Suppressor macrophage treated with lipopolysaccharide for 4 hours (primary cell): Measurements from ENCODE around the gene KCNC3.

ENCODE experiments used
- DNase-seq: peaks from one replicate; pipeline ENCODE4 v3.0.0-alpha.2; 2020

KCNC3 gene

GRCh38 chr19:50309396-50310125 is 19.6 kb downstream of the KCNC3 start:
- no peak for DNase-seq

DNA sequence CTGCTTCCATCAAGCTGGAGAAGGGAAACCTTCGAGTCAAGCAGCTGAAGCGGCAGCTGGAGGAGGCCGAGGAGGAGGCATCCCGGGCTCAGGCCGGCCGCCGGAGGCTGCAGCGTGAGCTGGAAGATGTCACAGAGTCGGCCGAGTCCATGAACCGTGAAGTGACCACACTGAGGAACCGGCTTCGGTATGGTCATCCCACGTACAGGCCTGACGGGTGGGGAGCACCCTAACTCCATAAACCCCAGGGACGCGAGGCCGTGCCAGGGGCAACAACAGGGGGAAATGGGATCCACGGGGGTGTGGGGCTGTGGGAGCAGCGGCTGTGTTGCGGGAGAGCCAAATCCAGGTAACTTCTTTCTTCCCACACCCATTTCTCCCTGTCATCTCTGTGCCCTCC is 20.2 kb downstream of the KCNC3 start:
- DNase-seq: no peak

- no peak for DNase-seq
Measured at GRCh38 chr19:50303558-50303957, 25.6 kb downstream of the KCNC3 start.

DNA sequence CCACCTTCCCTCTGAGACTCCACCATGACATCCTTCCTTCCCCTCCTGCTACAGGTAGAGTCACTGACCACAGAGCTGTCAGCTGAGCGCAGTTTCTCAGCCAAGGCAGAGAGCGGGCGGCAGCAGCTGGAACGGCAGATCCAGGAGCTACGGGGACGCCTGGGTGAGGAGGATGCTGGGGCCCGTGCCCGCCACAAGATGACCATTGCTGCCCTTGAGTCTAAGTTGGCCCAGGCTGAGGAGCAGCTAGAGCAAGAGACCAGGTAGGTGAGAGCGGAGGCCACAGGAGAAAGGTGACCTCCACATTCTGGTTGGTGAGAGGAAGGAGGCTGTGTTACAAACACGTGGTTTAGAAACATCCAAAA is 27.6 kb downstream of the KCNC3 start:
- no peak for DNase-seq

- peak; percentile 76 for DNase-seq
Measured at GRCh38 chr19:50300814-50301606, 28.2 kb downstream of the KCNC3 start.

GRCh38 chr19:50300051-50300450 is 29.1 kb downstream of the KCNC3 start:
- DNase-seq: peak; percentile 44

- DNase-seq: no peak
Measured at GRCh38 chr19:50293263-50294004, 35.7 kb downstream of the KCNC3 start.

DNA sequence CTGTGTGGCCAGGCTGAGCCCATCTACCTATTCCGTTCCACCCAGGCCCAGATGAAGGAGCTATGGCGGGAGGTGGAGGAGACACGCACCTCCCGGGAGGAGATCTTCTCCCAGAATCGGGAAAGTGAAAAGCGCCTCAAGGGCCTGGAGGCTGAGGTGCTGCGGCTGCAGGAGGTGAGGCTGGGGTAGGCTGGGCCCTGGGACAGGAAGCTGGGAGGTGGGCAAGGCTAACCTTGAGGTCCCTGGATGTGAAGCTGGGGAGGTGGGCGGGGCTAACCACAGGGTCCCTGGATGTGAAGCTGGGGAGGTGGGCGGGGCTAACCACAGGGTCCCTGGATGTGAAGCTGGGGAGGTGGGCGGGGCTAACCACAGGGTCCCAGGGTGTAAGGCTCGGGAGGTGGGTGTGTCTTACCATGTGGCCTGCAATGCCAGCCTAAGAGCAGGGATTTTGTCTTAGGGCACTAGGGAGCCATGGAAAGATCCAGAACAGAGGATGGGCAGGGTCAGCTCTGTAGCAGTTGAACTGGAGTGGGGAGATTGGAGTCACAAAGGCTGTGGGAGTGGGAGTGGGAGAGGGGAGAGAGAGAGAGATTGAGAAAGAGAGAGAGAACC is 36.9 kb downstream of the KCNC3 start:
- no peak for DNase-seq

GRCh38 chr19:50290775-50291174 is 38.4 kb downstream of the KCNC3 start:
- DNase-seq: no peak

- DNase-seq: no peak
Measured at GRCh38 chr19:50290011-50290410, 39.2 kb downstream of the KCNC3 start.

DNA sequence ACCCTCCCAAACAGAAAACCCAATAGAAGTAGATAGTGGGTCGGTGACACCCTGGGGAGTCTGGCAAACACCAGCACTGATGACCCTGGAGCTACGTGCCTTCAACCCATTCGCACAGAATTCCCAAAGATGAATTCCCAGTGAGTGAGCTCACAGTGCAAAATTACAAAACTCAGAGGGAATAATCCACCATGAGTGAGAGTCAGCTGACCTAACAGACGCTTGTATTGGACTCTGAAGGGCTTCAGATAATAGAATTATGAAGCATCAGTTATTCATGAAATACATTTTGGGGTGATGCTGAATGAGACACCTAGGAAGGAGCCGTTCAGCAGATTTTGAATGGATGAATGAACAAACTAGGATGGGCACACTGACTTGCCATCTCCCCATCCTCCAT is 40.2 kb downstream of the KCNC3 start:
- no peak for DNase-seq

DNA sequence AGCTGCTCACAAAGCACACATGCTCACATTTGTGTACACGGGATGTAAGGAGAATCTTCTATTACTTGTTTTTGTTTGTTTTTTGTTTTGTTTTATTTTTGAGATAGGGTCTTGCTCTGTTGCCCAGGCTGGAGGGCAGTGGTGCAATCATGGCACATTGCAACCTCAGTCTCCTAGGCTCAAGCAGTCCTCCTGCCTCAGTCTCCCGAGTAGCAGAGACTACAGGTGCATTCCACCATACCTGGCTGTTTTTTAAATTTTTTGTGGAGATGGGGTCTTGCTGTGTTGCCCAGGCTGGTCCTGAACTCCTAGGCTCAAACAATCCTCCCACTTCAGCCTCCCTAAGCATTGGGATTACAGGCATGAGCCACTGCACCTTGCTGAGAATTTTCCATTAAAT is 41.8 kb downstream of the KCNC3 start:
- no peak for DNase-seq

- DNase-seq: no peak
Measured at GRCh38 chr19:50286443-50286842, 42.7 kb downstream of the KCNC3 start.

DNA sequence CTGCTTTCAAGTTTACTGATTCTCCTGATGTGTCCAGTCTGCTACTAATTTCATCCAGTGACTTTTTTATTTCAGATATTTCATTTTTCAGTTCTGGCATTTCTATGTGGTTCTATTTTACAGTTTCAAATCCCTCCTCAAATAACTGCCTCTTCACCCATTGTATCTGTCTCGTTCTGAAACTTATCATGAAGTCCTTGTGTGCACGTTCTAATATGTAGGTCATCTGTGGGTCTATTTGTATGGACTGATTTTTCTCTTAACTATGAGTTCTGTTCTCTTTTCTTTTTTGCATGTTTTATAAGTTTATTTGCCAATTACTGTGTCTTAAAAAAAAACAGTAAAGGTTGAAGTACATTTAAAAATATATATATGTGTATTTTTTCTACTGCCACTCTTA is 43.3 kb downstream of the KCNC3 start:
- no peak for DNase-seq

DNA sequence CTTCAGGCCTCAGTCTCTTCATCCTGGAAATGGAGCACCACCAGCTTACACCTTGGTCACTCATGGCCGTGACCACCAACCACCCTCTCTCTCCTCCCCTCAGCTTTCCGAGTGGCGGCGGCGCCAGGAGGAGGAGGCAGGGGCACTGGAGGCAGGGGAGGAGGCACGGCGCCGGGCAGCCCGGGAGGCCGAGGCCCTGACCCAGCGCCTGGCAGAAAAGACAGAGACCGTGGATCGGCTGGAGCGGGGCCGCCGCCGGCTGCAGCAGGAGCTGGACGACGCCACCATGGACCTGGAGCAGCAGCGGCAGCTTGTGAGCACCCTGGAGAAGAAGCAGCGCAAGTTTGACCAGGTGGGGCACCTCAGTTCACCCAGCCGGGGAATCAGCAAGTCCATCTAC is 47.7 kb downstream of the KCNC3 start:
- DNase-seq: no peak

GRCh38 chr19:50280983-50281382 is 48.2 kb downstream of the KCNC3 start:
- DNase-seq: no peak

GRCh38 chr19:50280074-50280473 is 49.1 kb downstream of the KCNC3 start:
- DNase-seq: no peak

- DNase-seq: no peak
Measured at GRCh38 chr19:50277966-50278580, 51.1 kb downstream of the KCNC3 start.

- DNase-seq: no peak
Measured at GRCh38 chr19:50276370-50277063, 52.7 kb downstream of the KCNC3 start.

- no peak for DNase-seq
Measured at GRCh38 chr19:50275577-50276368, 53.4 kb downstream of the KCNC3 start.

DNA sequence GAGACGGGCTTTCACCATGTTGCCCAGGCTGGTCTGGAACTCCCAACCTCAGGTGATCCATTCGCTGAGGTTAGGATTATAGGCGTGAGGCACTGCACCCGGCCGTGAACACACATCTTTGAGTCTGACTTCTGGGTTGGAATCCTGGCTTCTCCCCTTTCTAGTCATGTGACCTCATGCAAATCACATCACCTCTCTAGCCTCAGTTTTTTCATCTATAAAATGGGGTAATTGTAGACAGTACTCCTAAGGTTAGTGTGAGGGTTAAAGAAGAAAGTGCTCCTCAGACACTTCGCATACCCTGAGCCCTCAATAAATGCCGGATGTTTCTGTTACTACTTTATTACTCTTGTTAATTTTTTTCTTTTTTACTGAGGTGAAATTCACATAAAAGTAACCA is 55.4 kb downstream of the KCNC3 start:
- no peak for DNase-seq
